Measurements from ENCODE around the gene SCN2B.
"Not testable (repeated sequence)": the region's sequence is repeated elsewhere in the genome, so short reads cannot be mapped to it uniquely, and the experiment has no call there.

The SCN2B gene

GRCh38 chr11:118205606-118206378 lies 29.4 kb upstream of the SCN2B start:
- no peak for DNase-seq

GRCh38 chr11:118202599-118203422 lies 26.4 kb upstream of the SCN2B start:
- no peak for DNase-seq

- no peak for DNase-seq
These were observed 25.5 kb upstream of the SCN2B start for GRCh38 chr11:118201966-118202365.

- no peak for DNase-seq
These were observed 24.7 kb upstream of the SCN2B start for GRCh38 chr11:118200901-118201680.

- DNase-seq = no peak
These were observed 24.1 kb upstream of the SCN2B start for GRCh38 chr11:118200497-118200896.

GRCh38 chr11:118199135-118199534 lies 22.7 kb upstream of the SCN2B start:
- DNase-seq = no peak

GRCh38 chr11:118198370-118198769 lies 21.9 kb upstream of the SCN2B start:
- DNase-seq = peak; percentile 28

GRCh38 chr11:118194835-118195627 lies 18.6 kb upstream of the SCN2B start:
- DNase-seq = peak; percentile 9

GRCh38 chr11:118193910-118194566 lies 17.6 kb upstream of the SCN2B start:
- DNase-seq = no peak

GRCh38 chr11:118192817-118193216 lies 16.4 kb upstream of the SCN2B start:
- DNase-seq = not testable (repeated sequence)

- DNase-seq = not testable (repeated sequence)
These were observed 14.6 kb upstream of the SCN2B start for GRCh38 chr11:118190942-118191506.

- no peak for DNase-seq
These were observed 10.1 kb upstream of the SCN2B start for GRCh38 chr11:118186346-118187107.

GRCh38 chr11:118184784-118185579 lies 8.5 kb upstream of the SCN2B start:
- DNase-seq = no peak

- DNase-seq = not testable (repeated sequence)
These were observed 7.3 kb upstream of the SCN2B start for GRCh38 chr11:118183691-118184090.

- DNase-seq = peak; percentile 45
These were observed 3.9 kb upstream of the SCN2B start for GRCh38 chr11:118180300-118180703.

GRCh38 chr11:118176778-118177134 lies 317 bp upstream of the SCN2B start:
- DNase-seq = no peak

GRCh38 chr11:118175031-118175992 lies 1.1 kb downstream of the SCN2B start:
- DNase-seq = no peak

- no peak for DNase-seq
These were observed 2.4 kb downstream of the SCN2B start for GRCh38 chr11:118174006-118174567.
